Natural killer cell (primary cell): ENCODE results near the gene CABCOCO1. TPM values are rescaled to one million over a fixed set of nuclear protein-coding genes. Genes with fewer than 3 reads are reported as not detected.

Experiments used
- ATAC-seq, 3 donors: fragments of 150-1000 bp in 2 of 3; fragments of 200-7000 bp in 1 of 3; cut with Tn5 transposase; 1 replicate in 1 of 3; 2 replicates in 2 of 3; pipeline ENCODE4 v1.10.0; 2021; ENCODE audit warnings: mild to moderate bottlenecking in 2 of 3, moderate library complexity in 2 of 3
- DNase-seq, 2 donors: peaks; one replicate each; pipeline versions ENCODE4 v3.0.0 to v3.0.0-alpha.2; 2013 to 2021; ENCODE audit warnings: mixed read lengths in 1 of 2
- H3K27ac ChIP-seq: one replicate; pipeline ENCODE4 v1.5.1; 2013; ENCODE audit warnings: mild to moderate bottlenecking, low read length
- H3K27me3 ChIP-seq: one replicate; pipeline ENCODE4 v1.6.1; 2013; ENCODE audit warnings: low read length; ENCODE audit not compliant: control insufficient read depth, insufficient read depth
- H3K36me3 ChIP-seq: one replicate; pipeline ENCODE4 v1.6.1; 2013; ENCODE audit warnings: low read length; ENCODE audit not compliant: control insufficient read depth, insufficient read depth
- H3K4me1 ChIP-seq: one replicate; pipeline ENCODE4 v1.6.1; 2013; ENCODE audit warnings: low read length; ENCODE audit not compliant: control insufficient read depth, insufficient read depth
- H3K4me3 ChIP-seq: one replicate; pipeline ENCODE4 v1.5.1; 2013; ENCODE audit warnings: low read length
- H3K9me3 ChIP-seq: one replicate; pipeline ENCODE4 v1.6.1; 2013; ENCODE audit warnings: low read length; ENCODE audit not compliant: control insufficient read depth, insufficient read depth
- H3K27ac Mint-ChIP-seq, 2 donors: one replicate each; pipeline ENCODE4 v1.8.0; 2022; ENCODE audit warnings: mild to moderate bottlenecking in 2 of 2, mixed read lengths in 2 of 2, moderate library complexity in 1 of 2
- H3K27me3 Mint-ChIP-seq, 2 donors: one replicate each; pipeline ENCODE4 v1.8.0; 2022; ENCODE audit warnings: low read depth in 2 of 2, mixed read lengths in 2 of 2
- H3K36me3 Mint-ChIP-seq: one replicate; pipeline ENCODE4 v1.8.0; 2022; ENCODE audit warnings: mixed read lengths
- H3K4me1 Mint-ChIP-seq, 2 donors: one replicate each; pipeline ENCODE4 v1.8.0; 2022; ENCODE audit warnings: mixed read lengths in 2 of 2
- H3K4me3 Mint-ChIP-seq: one replicate; pipeline ENCODE4 v1.8.0; 2022; ENCODE audit warnings: mild to moderate bottlenecking, moderate library complexity, mixed read lengths
- H3K9me3 Mint-ChIP-seq, 2 donors: one replicate each; pipeline ENCODE4 v1.8.0; 2022; ENCODE audit warnings: mixed read lengths in 2 of 2
- CTCF ChIP-seq: fragments of 200-600 bp; IDR thresholded peaks from one replicate; pipeline ENCODE4 v1.8.0; 2022; ENCODE audit warnings: antibody characterized with exemption
- WGBS: methylation state at CpG from one replicate; pipeline ENCODE4 v1.1.7; 2013; ENCODE audit warnings: missing lambda C conversion rate; ENCODE audit not compliant: insufficient coverage; 5-methylcytosine and 5-hydroxymethylcytosine counted together
- intact Hi-C: fragments of 100-400 bp; cut with micrococcal nuclease; formaldehyde crosslinking; loops from one replicate; pipeline ENCODE4 v1.14.2; 2022
- total RNA-seq, 4 donors: library from RNA; stranded (reverse); fragments of 120-200 nt in 1 of 4; gene quantifications; one replicate each; pipeline versions ENCODE4 v1.2.3 to v1.2.4, GENCODE V29; 2013 to 2022

Gene CABCOCO1
- total RNA-seq, 3 donors from 2014 or later (not counting 1 experiment from before 2014, with no cell fraction given): not detected

GRCh38 chr10:61730671-61731070 lies 67.9 kb downstream of the CABCOCO1 start:
- 100% methylated on average over 1 of the region's 2 CpGs for WGBS
- H3K27me3 Mint-ChIP-seq: peaks cover 18 to 31% of the 10 kb centered on the region in 2 donors
- no peaks in the 10 kb centered on the region for H3K9me3 ChIP-seq
- H3K4me1 ChIP-seq: no peaks in the 10 kb centered on the region
- no peaks in the 10 kb centered on the region for H3K36me3 Mint-ChIP-seq
- ATAC-seq (no peak), DNase-seq (no peak)
- intact Hi-C loops: no loop called here
- H3K4me3 ChIP-seq: no peak overlapping the region
- H3K4me1 Mint-ChIP-seq: no peaks in the 10 kb centered on the region
- H3K27ac ChIP-seq: no peak overlapping the region
- peaks cover 2% of the 10 kb centered on the region for H3K27me3 ChIP-seq
- no peaks in the 10 kb centered on the region for H3K9me3 Mint-ChIP-seq
- H3K4me3 Mint-ChIP-seq: no peak overlapping the region
- H3K27ac Mint-ChIP-seq: no peak overlapping the region
- no peak for TF ChIP-seq CTCF
- no peaks in the 10 kb centered on the region for H3K36me3 ChIP-seq

DNA sequence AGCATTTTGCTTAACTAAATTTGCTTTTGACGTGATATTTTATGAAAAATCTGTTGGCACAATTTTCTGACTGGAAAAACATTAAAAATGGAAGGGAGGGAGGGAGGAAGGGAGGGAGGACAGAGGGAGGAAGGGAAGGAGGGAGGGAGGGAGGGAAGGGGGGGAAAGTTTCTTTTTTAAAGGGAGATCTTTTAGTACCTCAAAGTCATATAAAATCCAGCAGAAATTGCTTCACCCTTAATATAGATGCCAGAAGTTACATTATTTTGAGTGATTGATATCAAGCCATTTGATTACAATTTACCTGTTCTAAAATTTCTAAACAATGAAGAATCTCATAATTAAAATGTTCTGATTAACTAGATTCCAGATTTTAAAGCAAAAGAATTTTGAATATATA lies 68.9 kb downstream of the CABCOCO1 start:
- Mint-ChIP-seq H3K36me3 (no peaks in the 10 kb centered on the region), H3K27ac (no peak overlapping the region), H3K27me3 (peaks cover 18 to 31% of the 10 kb centered on the region in 2 donors), H3K4me1 (peaks cover under 1% of the 10 kb centered on the region in 2 donors), H3K9me3 (no peaks in the 10 kb centered on the region), H3K4me3 (no peak overlapping the region)
- H3K36me3 ChIP-seq: no peaks in the 10 kb centered on the region
- H3K27me3 ChIP-seq: peaks cover 2% of the 10 kb centered on the region
- no peak overlapping the region for H3K27ac ChIP-seq
- H3K9me3 ChIP-seq: no peaks in the 10 kb centered on the region
- intact Hi-C loops: loop anchor here (2.0 kb wide), 2 partner anchors 591 to 913 kb away; no protein-coding TSS in a partner anchor
- no peaks in the 10 kb centered on the region for H3K4me1 ChIP-seq
- TF ChIP-seq CTCF: no peak
- DNase-seq (no peak), ATAC-seq (no peak)
- H3K4me3 ChIP-seq: no peak overlapping the region
- 71% methylated on average over 1 of the region's 1 CpG for WGBS

DNA sequence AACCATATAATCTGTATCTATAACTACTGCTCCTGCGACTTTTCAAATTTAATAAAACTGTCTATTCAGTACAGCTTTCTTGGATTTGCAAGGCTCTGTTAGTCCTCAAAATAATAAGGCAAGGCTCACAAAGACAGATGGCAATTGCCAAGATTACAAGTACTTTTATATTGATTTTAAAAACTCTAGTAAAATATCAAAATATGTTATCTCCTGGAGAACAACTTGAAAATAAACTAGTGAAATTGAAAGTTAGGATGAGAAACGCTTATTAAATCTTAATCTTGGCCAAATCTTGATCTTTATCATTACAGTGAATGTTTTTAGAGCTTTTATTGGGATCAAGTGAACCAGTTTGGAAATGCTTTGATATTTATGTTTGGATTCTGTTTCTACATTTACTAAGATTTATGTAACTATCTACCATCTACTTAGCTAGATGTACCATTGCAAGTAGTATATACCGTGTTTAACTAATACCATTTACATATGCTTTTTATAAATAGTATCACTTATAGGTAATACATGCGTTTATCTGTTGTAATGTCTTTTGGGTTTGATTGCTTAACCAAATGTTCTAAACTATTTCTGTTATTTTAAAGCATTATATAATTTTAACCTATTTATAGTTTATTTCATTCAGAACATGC lies 70.0 kb downstream of the CABCOCO1 start:
- no peak for TF ChIP-seq CTCF
- ATAC-seq (no peak), DNase-seq (no peak)
- no peaks in the 10 kb centered on the region for H3K36me3 ChIP-seq
- Mint-ChIP-seq H3K27me3 (peaks cover 18 to 31% of the 10 kb centered on the region in 2 donors), H3K36me3 (no peaks in the 10 kb centered on the region), H3K27ac (no peak overlapping the region), H3K9me3 (peaks cover 2 to 3% of the 10 kb centered on the region in 2 donors), H3K4me1 (peaks cover 10 to 12% of the 10 kb centered on the region in 2 donors), H3K4me3 (no peak overlapping the region)
- H3K27me3 ChIP-seq: peaks cover 2% of the 10 kb centered on the region
- H3K4me1 ChIP-seq: no peaks in the 10 kb centered on the region
- intact Hi-C loops: loop anchor here (2.0 kb wide), 2 partner anchors 592 to 914 kb away; no protein-coding TSS in a partner anchor
- no peak overlapping the region for H3K4me3 ChIP-seq
- 88% methylated on average over 1 of the region's 4 CpGs for WGBS
- no peaks in the 10 kb centered on the region for H3K9me3 ChIP-seq
- H3K27ac ChIP-seq: no peak overlapping the region
